B cell (primary cell): ENCODE measurements around the gene MAP2K5. TPM values are rescaled to one million over a fixed set of nuclear protein-coding genes. Genes with fewer than 3 reads are reported as not detected.

Experiments
- ATAC-seq: fragments of 200-7000 bp; cut with Tn5 transposase; one replicate; pipeline ENCODE4 v1.10.0; 2021; ENCODE audit warnings: low read depth, mild to moderate bottlenecking, moderate number of reproducible peaks, moderate library complexity
- CTCF ChIA-PET: fragments of 350-600 bp; sonication (Branson Sonifier 250); formaldehyde crosslinking; loops from one replicate; lab custom pipeline; 2021; ENCODE audit warnings: antibody characterized with exemption, inconsistent platforms; lab: Charles Lee
- POLR2A ChIA-PET: fragments of 350-600 bp; sonication (Branson Sonifier 250); formaldehyde crosslinking; loops from one replicate; lab custom pipeline; 2021; ENCODE audit warnings: antibody characterized with exemption; lab: Charles Lee
- DNase-seq: peaks from one replicate; pipeline ENCODE4 v3.0.0; 2013
- H2AFZ ChIP-seq: 2 replicates; pipeline ENCODE4 v1.6.1; 2012; ENCODE audit warnings: mild to moderate bottlenecking, low read depth, low read length; ENCODE audit not compliant: insufficient read depth, poor library complexity, severe bottlenecking
- H3K27ac ChIP-seq, 2 donors: 1 replicate in 1 of 2; 2 replicates in 1 of 2; pipeline ENCODE4 v1.5.1; 2012 to 2013; ENCODE audit warnings: low read length in 2 of 2, mild to moderate bottlenecking in 2 of 2, moderate library complexity in 1 of 2
- H3K27me3 ChIP-seq, 4 experiments: fragments of 200-600 bp in 1 of 4; sonication (generic) in 1 of 4; replicated peaks in 1 of 4; 1 replicate in 2 of 4; 2 replicates in 2 of 4; pipeline versions ENCODE4 v1.6.1 to v1.7.0; 2013 to 2016; ENCODE audit warnings: low read length in 3 of 4, mild to moderate bottlenecking in 2 of 4, mixed read lengths in 1 of 4, moderate library complexity in 1 of 4; ENCODE audit not compliant: insufficient read depth in 4 of 4, control insufficient read depth in 3 of 4; ENCODE audit errors: control extremely low read depth in 1 of 4
- H3K36me3 ChIP-seq, 2 experiments: replicated peaks in 1 of 2; 1 replicate in 1 of 2; 2 replicates in 1 of 2; pipeline versions ENCODE4 v1.6.1 to v1.7.1; 2013; ENCODE audit warnings: low read length in 1 of 2; ENCODE audit not compliant: insufficient read depth in 2 of 2, control insufficient read depth in 1 of 2; ENCODE audit errors: control extremely low read depth in 1 of 2, extremely low read depth in 1 of 2
- H3K4me1 ChIP-seq, 2 donors: fragments of 200-600 bp in 1 of 2; sonication (generic) in 1 of 2; 1 replicate in 1 of 2; 2 replicates in 1 of 2; pipeline versions ENCODE4 v1.5.1 to v1.6.1; 2013 to 2017; ENCODE audit warnings: low read length in 2 of 2; ENCODE audit not compliant: control insufficient read depth in 2 of 2, insufficient read depth in 2 of 2
- H3K4me2 ChIP-seq: replicated peaks from 2 replicates; pipeline ENCODE3; 2012; ENCODE audit warnings: mild to moderate bottlenecking, low read depth, low read length; ENCODE audit not compliant: poor library complexity, severe bottlenecking
- H3K4me3 ChIP-seq, 5 experiments: fragments of 200-600 bp in 1 of 5; sonication (generic) in 1 of 5; 1 replicate in 3 of 5; 2 replicates in 2 of 5; pipeline versions ENCODE4 v1.5.1 to v1.7.0; 2011 to 2016; ENCODE audit warnings: low read length in 4 of 5, mild to moderate bottlenecking in 4 of 5, low read depth in 2 of 5, control low read depth in 1 of 5, moderate library complexity in 1 of 5; ENCODE audit not compliant: insufficient read depth in 1 of 5; ENCODE audit errors: control extremely low read depth in 1 of 5, extremely low read depth in 1 of 5
- H3K79me2 ChIP-seq: fragments of 200-600 bp; sonication (generic); one replicate; pipeline ENCODE4 v1.6.0; 2016; ENCODE audit warnings: low read length; ENCODE audit not compliant: control insufficient read depth, insufficient read depth
- H3K9ac ChIP-seq: fragments of 200-600 bp; sonication (generic); 2 replicates; pipeline ENCODE4 v1.6.1; 2017; ENCODE audit warnings: mild to moderate bottlenecking, low read length, moderate library complexity
- H3K9me3 ChIP-seq, 3 donors: one replicate each; pipeline versions ENCODE4 v1.6.1 to v1.7.1; 2013; ENCODE audit warnings: low read length in 2 of 3; ENCODE audit not compliant: control insufficient read depth in 2 of 3, insufficient read depth in 1 of 3; ENCODE audit errors: control extremely low read depth in 1 of 3
- H4K20me1 ChIP-seq: 2 replicates; pipeline ENCODE4 v1.6.0; 2012; ENCODE audit warnings: mild to moderate bottlenecking, low read length; ENCODE audit not compliant: insufficient read depth, control insufficient read depth, poor library complexity, severe bottlenecking
- H3K27ac Mint-ChIP-seq: one replicate; pipeline ENCODE4 v1.8.0; 2021; ENCODE audit warnings: mixed read lengths
- H3K27me3 Mint-ChIP-seq: one replicate; pipeline ENCODE4 v1.8.0; 2021; ENCODE audit warnings: mixed read lengths
- H3K4me1 Mint-ChIP-seq: one replicate; pipeline ENCODE4 v1.8.0; 2021; ENCODE audit warnings: mixed read lengths
- H3K4me3 Mint-ChIP-seq: one replicate; pipeline ENCODE4 v1.8.0; 2021; ENCODE audit warnings: mixed read lengths
- H3K9me3 Mint-ChIP-seq: one replicate; pipeline ENCODE4 v1.8.0; 2022; ENCODE audit warnings: mixed read lengths; ENCODE audit not compliant: insufficient read depth
- EZH2 ChIP-seq: IDR thresholded peaks from 2 replicates; pipeline ENCODE4 v1.6.1; 2012; ENCODE audit warnings: borderline replicate concordance, low read depth, mild to moderate bottlenecking, moderate library complexity, low read length; ENCODE audit not compliant: insufficient read depth, poor library complexity, severe bottlenecking
- WGBS: methylation state at CpG from one replicate; pipeline ENCODE4 v1.1.5; 2013; ENCODE audit warnings: missing lambda C conversion rate; ENCODE audit not compliant: insufficient coverage; 5-methylcytosine and 5-hydroxymethylcytosine counted together
- intact Hi-C: fragments of 100-400 bp; cut with micrococcal nuclease; formaldehyde crosslinking; loops from one replicate; pipeline ENCODE4 v1.10.0; 2022
- polyA plus RNA-seq: library from polyadenylated mRNA; depleted of rRNA; stranded (reverse); fragments of >200 nt; gene quantifications from 2 replicates; pipeline ENCODE4 v1.2.3, GENCODE V29; 2012
- total RNA-seq, 2 donors: library from RNA; stranded (reverse); fragments of 120-200 nt in 1 of 2; gene quantifications; 1 replicate in 1 of 2; 2 replicates in 1 of 2; pipeline versions ENCODE4 v1.2.3 to v1.2.4, GENCODE V29; 2013 to 2022
- TF ChIP-seq, protein P1 (sequence below): fragments of 200-600 bp; IDR thresholded peaks from one replicate; pipeline ENCODE4 v1.8.0; 2022; ENCODE audit warnings: antibody characterized with exemption, mild to moderate bottlenecking

Gene MAP2K5
- total and polyA plus RNA-seq, 2 donors (not counting 1 experiment from before 2014, with no cell fraction given) = 11.1 to 40.0 TPM

GRCh38 chr15:67745073-67746006 lies 202.8 kb downstream of the MAP2K5 start:
- intact Hi-C loops = no loop called here
- no peak overlapping the region for H3K9ac ChIP-seq
- Mint-ChIP-seq H3K4me1 (peaks cover 7% of the 10 kb centered on the region), H3K27me3 (no peaks in the 10 kb centered on the region), H3K4me3 (no peak overlapping the region), H3K9me3 (no peaks in the 10 kb centered on the region), H3K27ac (no peak overlapping the region)
- H2AFZ ChIP-seq = no peak overlapping the region
- H3K4me2 ChIP-seq = no peak overlapping the region
- peaks cover 0 to 2% of the 10 kb centered on the region in 2 donors for H3K4me1 ChIP-seq
- H3K79me2 ChIP-seq = no peaks in the 10 kb centered on the region
- POLR2A ChIA-PET = no interaction called here
- no peak for ATAC-seq
- no peak for TF ChIP-seq EZH2
- TF ChIP-seq, protein P1, sequence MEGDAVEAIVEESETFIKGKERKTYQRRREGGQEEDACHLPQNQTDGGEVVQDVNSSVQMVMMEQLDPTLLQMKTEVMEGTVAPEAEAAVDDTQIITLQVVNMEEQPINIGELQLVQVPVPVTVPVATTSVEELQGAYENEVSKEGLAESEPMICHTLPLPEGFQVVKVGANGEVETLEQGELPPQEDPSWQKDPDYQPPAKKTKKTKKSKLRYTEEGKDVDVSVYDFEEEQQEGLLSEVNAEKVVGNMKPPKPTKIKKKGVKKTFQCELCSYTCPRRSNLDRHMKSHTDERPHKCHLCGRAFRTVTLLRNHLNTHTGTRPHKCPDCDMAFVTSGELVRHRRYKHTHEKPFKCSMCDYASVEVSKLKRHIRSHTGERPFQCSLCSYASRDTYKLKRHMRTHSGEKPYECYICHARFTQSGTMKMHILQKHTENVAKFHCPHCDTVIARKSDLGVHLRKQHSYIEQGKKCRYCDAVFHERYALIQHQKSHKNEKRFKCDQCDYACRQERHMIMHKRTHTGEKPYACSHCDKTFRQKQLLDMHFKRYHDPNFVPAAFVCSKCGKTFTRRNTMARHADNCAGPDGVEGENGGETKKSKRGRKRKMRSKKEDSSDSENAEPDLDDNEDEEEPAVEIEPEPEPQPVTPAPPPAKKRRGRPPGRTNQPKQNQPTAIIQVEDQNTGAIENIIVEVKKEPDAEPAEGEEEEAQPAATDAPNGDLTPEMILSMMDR = no peak
- WGBS = no CpG with 5 or more reads among the region's 4 CpGs
- H3K27me3 ChIP-seq = no peaks in the 10 kb centered on the region
- no peak for DNase-seq
- no peaks in the 10 kb centered on the region for H3K9me3 ChIP-seq
- no peaks in the 10 kb centered on the region for H4K20me1 ChIP-seq
- no peak overlapping the region for H3K4me3 ChIP-seq
- CTCF ChIA-PET = interaction anchor here (0.5 kb wide), 1 partner anchor 1407 kb away, joined by 3 read pairs; no protein-coding TSS in a partner anchor
- no peaks in the 10 kb centered on the region for H3K36me3 ChIP-seq
- H3K27ac ChIP-seq = no peak overlapping the region

- intact Hi-C loops = no loop called here
- Histone ChIP-seq H3K27ac (no peak overlapping the region), H3K9ac (no peak overlapping the region), H3K36me3 (no peaks in the 10 kb centered on the region), H3K4me2 (no peak overlapping the region), H3K79me2 (no peaks in the 10 kb centered on the region), H4K20me1 (no peaks in the 10 kb centered on the region), H3K9me3 (no peaks in the 10 kb centered on the region), H3K27me3 (no peaks in the 10 kb centered on the region), H3K4me3 (no peak overlapping the region), H2AFZ (no peak overlapping the region), H3K4me1 (peaks cover 0 to 6% of the 10 kb centered on the region in 2 donors)
- DNase-seq (no peak), ATAC-seq (no peak)
- POLR2A ChIA-PET = no interaction called here
- H3K27me3 Mint-ChIP-seq = no peaks in the 10 kb centered on the region
- no peak overlapping the region for H3K4me3 Mint-ChIP-seq
- H3K27ac Mint-ChIP-seq = no peak overlapping the region
- CTCF ChIA-PET = interaction anchor here (0.5 kb wide), 1 partner anchor 1408 kb away, joined by 3 read pairs; no protein-coding TSS in a partner anchor
- H3K9me3 Mint-ChIP-seq = no peaks in the 10 kb centered on the region
- WGBS = no CpG with 5 or more reads among the region's 1 CpG
- TF ChIP-seq, protein P1 = no peak
- no peak for TF ChIP-seq EZH2
- peaks cover 10% of the 10 kb centered on the region for H3K4me1 Mint-ChIP-seq
These were observed 203.5 kb downstream of the MAP2K5 start for GRCh38 chr15:67746022-67746421.
